AG04450 (cell line): ENCODE data around the gene COL25A1. TPM values are rescaled to one million over a fixed set of nuclear protein-coding genes. Genes with fewer than 3 reads are reported as not detected.

Source experiments
- CTCF ChIA-PET: fragments of 300-600, 350-600 bp; formaldehyde crosslinking; extraction: SDS; loops from one replicate; lab custom pipeline; 2022; ENCODE audit warnings: antibody characterized with exemption, inconsistent platforms; lab: Charles Lee
- POLR2A ChIA-PET: fragments of 350-600 bp; formaldehyde crosslinking; extraction: SDS; loops from one replicate; lab custom pipeline; 2021; ENCODE audit warnings: antibody characterized with exemption, inconsistent platforms; lab: Yijun Ruan, JAX
- DNase-seq: peaks from one replicate; pipeline ENCODE4 v3.0.0-alpha.2; 2011; ENCODE audit warnings: low read depth, low spot score
- H3K27ac ChIP-seq: one replicate; pipeline ENCODE4 v1.5.1; 2012; ENCODE audit warnings: low read depth, low read length, control low read depth
- H3K27me3 ChIP-seq: one replicate; pipeline ENCODE4 v1.6.0; 2012; ENCODE audit warnings: low read length; ENCODE audit not compliant: control insufficient read depth, insufficient read depth
- H3K4me3 ChIP-seq: 2 replicates; pipeline ENCODE4 v1.5.1; 2011; ENCODE audit warnings: mild to moderate bottlenecking, low read depth, low read length, control low read depth
- H3K9me3 ChIP-seq: 2 replicates; pipeline ENCODE4 v1.5.1; 2012; ENCODE audit warnings: low read length; ENCODE audit not compliant: control insufficient read depth, insufficient read depth
- CTCF ChIP-seq: IDR thresholded peaks from 2 replicates; pipeline ENCODE4 v1.5.1; 2011; ENCODE audit warnings: low read depth, low read length, control low read depth, inconsistent platforms
- polyA plus RNA-seq: library from polyadenylated mRNA; depleted of rRNA; stranded (reverse); fragments of >200 nt; gene quantifications from 2 replicates; pipeline ENCODE4 v1.2.3, GENCODE V29; 2011

The COL25A1 gene
- polyA plus RNA-seq, 1 experiment, result not detected

- no peaks in the 10 kb centered on the region for H3K27me3 ChIP-seq
- no peak for TF ChIP-seq CTCF
- H3K9me3 ChIP-seq, result no peaks in the 10 kb centered on the region
- DNase-seq, result no peak
- ChIA-PET CTCF (no interaction called here), POLR2A (no interaction called here)
- H3K4me3 ChIP-seq, result no peak overlapping the region
- no peak overlapping the region for H3K27ac ChIP-seq
Observed at GRCh38 chr4:109191216-109191615, 111.2 kb downstream of the COL25A1 start.

DNA sequence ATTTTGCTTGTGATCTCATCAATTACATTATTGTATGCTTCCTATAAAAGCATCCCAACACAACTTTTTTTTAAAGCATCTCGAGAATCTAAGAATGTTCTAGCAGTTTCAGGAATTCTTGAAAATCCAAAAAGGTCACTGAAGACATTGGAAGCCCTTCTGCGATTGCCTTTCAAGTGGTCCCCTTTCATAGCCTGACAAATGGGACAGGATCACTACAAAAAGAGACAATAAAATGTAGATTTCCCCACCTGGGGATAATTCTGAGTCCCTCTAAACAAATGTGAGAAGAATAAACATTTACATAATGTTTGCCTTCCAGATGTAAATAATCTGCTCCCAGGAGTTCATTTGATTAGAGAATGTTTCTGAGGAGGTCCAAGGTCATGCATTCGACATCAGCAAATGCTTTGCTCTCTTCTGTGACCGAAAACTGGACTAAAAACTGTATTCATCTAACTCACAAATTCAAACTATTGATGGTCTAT, 116.0 kb downstream of the COL25A1 start:
- Histone ChIP-seq H3K4me3 (no peak overlapping the region), H3K27me3 (no peaks in the 10 kb centered on the region), H3K9me3 (no peaks in the 10 kb centered on the region), H3K27ac (no peak overlapping the region)
- CTCF ChIA-PET, result no interaction called here
- no peak for DNase-seq
- no peak for TF ChIP-seq CTCF
- POLR2A ChIA-PET, result no interaction called here

GRCh38 chr4:109185951-109186350, 116.5 kb downstream of the COL25A1 start:
- CTCF ChIA-PET, result no interaction called here
- POLR2A ChIA-PET, result no interaction called here

DNA sequence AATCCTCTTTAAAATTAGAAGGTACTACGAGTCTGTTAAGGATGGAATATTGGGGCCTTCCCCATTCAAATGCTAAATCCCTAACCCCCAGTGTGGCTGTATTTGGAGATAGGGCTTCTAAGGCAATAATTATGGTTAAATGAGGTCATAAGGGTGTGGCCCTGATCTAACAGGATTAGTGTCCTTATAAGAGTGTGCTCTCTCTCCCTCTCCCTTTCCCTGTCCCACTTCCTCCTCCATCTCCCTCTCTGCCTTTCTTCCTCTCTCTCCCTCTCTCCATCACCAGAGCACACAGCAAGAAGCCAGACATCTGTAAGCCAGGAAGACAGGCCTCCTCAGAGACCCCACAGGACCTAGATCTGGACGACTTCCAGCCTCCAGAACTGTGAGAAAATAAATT, 116.9 kb downstream of the COL25A1 start:
- Histone ChIP-seq H3K9me3 (no peaks in the 10 kb centered on the region), H3K27ac (no peak overlapping the region), H3K27me3 (no peaks in the 10 kb centered on the region), H3K4me3 (no peak overlapping the region)
- POLR2A ChIA-PET, result no interaction called here
- CTCF ChIA-PET, result no interaction called here
- no peak for TF ChIP-seq CTCF
- no peak for DNase-seq

More at GRCh38 chr4:109185951-109186350, 116.5 kb downstream of the COL25A1 start:
- TF ChIP-seq CTCF, result no peak
- Histone ChIP-seq H3K27me3 (no peaks in the 10 kb centered on the region), H3K4me3 (no peak overlapping the region), H3K27ac (no peak overlapping the region), H3K9me3 (no peaks in the 10 kb centered on the region)
- no peak for DNase-seq

DNA sequence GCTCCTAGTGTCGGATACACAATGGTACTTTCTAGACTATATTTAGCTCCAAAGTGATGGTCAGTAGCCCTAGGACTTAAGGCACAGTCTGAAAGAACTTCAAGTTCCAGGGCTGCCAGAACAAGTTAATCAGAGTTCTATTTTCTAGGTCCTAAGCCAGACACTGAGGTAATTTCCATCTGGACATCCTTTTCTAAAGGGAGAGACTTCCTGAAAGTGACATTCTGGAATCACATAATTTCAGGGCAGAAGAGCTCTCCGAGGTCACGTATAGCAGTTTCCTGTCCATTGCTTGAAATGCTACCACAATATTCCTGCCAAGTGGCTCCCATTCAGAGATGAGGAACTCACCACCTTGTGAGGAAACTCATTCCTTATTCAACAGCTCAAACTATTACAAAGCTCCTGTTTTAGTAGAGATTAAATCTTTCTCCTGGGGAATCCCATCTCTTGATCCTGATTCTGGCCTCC, 117.9 kb downstream of the COL25A1 start:
- Histone ChIP-seq H3K27ac (no peak overlapping the region), H3K4me3 (no peak overlapping the region), H3K9me3 (no peaks in the 10 kb centered on the region), H3K27me3 (no peaks in the 10 kb centered on the region)
- DNase-seq, result no peak
- no peak for TF ChIP-seq CTCF
- ChIA-PET POLR2A (no interaction called here), CTCF (no interaction called here)
